ENCODE results near the gene HDAC9.
"Not testable (repeated sequence)": the region's sequence is repeated elsewhere in the genome, so short reads cannot be mapped to it uniquely, and the experiment has no call there.

Gene HDAC9

GRCh38 chr7:18958627-18959026 is 463.1 kb downstream of the HDAC9 start:
- no peak overlapping the region for H3K4me3 ChIP-seq (ENCODE audit: control insufficient read depth, low read depth, low read length)
- no peak for TF ChIP-seq CTCF (IDR thresholded peaks at IDR 0.05; ENCODE audit: control insufficient read depth, insufficient read depth, low read depth, low read length, missing control alignments)
- DNase-seq (ENCODE audit: low read depth), result peak; percentile 42

- TF ChIP-seq CTCF (IDR thresholded peaks at IDR 0.05; ENCODE audit: control insufficient read depth, insufficient read depth, low read depth, low read length, missing control alignments), result no peak
- DNase-seq (ENCODE audit: low read depth), result no peak
- no peak overlapping the region for H3K4me3 ChIP-seq (ENCODE audit: control insufficient read depth, low read depth, low read length)
Measured at GRCh38 chr7:18960725-18961124, 465.2 kb downstream of the HDAC9 start.

GRCh38 chr7:18962031-18962430 is 466.5 kb downstream of the HDAC9 start:
- no peak overlapping the region for H3K4me3 ChIP-seq (ENCODE audit: control insufficient read depth, low read depth, low read length)
- no peak for DNase-seq (ENCODE audit: low read depth)
- TF ChIP-seq CTCF (IDR thresholded peaks at IDR 0.05; ENCODE audit: control insufficient read depth, insufficient read depth, low read depth, low read length, missing control alignments), result no peak

- no peak for TF ChIP-seq CTCF (IDR thresholded peaks at IDR 0.05; ENCODE audit: control insufficient read depth, insufficient read depth, low read depth, low read length, missing control alignments)
- no peak for DNase-seq (ENCODE audit: low read depth)
- H3K4me3 ChIP-seq (ENCODE audit: control insufficient read depth, low read depth, low read length), result no peak overlapping the region
Measured at GRCh38 chr7:18965657-18966056, 470.1 kb downstream of the HDAC9 start.

GRCh38 chr7:18967755-18968154 is 472.2 kb downstream of the HDAC9 start:
- not testable (repeated sequence) for DNase-seq (ENCODE audit: low read depth); H3K4me3 ChIP-seq (ENCODE audit: control insufficient read depth, low read depth, low read length)

- no peak for TF ChIP-seq CTCF (IDR thresholded peaks at IDR 0.05; ENCODE audit: control insufficient read depth, insufficient read depth, low read depth, low read length, missing control alignments)
- no peak overlapping the region for H3K4me3 ChIP-seq (ENCODE audit: control insufficient read depth, low read depth, low read length)
- DNase-seq (ENCODE audit: low read depth), result no peak
Measured at GRCh38 chr7:18971839-18972238, 476.3 kb downstream of the HDAC9 start.

GRCh38 chr7:18974803-18975202 is 479.3 kb downstream of the HDAC9 start:
- H3K4me3 ChIP-seq (ENCODE audit: control insufficient read depth, low read depth, low read length), result no peak overlapping the region
- DNase-seq (ENCODE audit: low read depth), result peak; percentile 28
- TF ChIP-seq CTCF (IDR thresholded peaks at IDR 0.05; ENCODE audit: control insufficient read depth, insufficient read depth, low read depth, low read length, missing control alignments), result no peak
